COLO668 (cell line): ENCODE results near the gene EP400.

Source experiments
- DNase-seq: peaks from one replicate; lab custom pipeline; 2025; ENCODE audit not compliant: unreplicated experiment; lab: John Stamatoyannopoulos, UW

EP400 gene

DNA sequence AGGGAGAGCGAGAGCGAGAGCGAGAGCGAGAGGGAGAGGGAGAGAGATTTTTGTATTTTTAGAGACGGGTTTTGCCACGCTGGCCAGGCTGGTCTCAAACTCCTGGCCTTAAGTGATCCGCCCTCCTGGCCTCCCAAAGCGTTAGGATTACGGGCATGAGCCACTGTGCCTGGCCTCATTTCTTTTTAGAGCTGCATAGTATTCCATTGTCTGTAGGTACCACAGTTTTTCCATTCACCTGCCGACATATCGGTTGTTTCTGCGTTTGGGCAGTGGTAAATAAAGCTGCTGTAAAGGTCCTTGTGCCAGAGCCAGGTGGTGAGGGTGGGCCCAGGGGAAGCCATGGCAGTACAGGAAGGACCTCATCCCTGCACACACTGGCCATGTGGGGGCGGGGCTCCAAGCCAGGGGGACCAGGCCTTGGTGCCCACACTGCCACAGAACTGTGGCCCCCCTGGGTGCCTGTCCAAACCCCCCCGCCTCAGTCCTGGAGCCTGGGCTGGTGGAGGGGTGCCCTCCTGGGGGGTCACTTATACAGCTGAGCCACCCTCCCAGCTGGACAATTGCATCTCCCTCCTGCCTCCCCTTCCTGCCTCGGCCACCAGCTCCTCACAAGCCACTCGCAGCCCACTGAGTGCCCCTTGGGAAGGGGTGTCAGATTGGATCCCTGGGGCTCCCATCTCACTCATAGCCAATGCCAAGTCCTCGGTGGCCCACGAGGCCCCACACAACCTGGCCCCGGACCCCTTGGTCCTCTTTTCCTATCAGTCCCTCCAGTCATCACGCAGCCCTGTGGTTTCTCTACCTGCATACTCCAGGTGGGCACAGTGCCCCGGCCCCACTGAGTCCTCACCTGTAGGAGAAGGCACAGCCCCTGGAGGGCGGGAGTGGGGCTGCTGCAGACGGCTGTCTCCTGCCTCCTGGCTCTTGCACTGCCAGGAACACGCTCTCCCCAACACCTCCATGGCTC lies 22.3 kb upstream of the EP400 start:
- DNase-seq = no peak

DNA sequence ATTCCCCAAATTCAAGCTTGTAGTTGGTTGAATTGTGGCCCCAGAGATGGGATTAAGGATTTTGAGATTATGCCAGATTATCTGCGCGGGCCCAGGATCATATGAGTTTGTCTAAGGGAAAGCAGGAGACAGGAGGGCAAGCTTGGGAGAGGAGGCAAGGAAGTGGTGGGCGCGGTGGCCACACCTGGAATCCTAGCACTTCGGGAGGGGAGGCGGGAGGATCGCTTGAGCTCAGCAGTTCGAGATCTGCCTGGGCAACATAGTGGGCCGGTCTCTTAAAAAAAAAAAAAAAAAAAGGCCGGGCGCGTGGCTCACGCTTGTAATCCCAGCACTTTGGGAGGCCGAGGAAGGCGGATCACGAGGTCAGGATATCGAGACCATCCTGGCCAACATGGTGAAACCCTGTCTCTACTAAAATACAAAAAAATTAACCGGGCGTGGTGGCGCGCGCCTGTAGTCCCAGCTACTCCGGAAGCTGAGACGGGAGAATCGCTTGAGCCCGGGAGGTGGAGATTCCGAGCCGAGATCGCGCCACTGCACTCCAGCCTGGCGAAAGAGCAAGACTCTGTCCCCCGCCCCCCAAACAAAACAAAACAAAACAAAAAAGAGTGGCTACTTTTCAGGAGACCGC lies 21.5 kb upstream of the EP400 start:
- DNase-seq = no peak

DNA sequence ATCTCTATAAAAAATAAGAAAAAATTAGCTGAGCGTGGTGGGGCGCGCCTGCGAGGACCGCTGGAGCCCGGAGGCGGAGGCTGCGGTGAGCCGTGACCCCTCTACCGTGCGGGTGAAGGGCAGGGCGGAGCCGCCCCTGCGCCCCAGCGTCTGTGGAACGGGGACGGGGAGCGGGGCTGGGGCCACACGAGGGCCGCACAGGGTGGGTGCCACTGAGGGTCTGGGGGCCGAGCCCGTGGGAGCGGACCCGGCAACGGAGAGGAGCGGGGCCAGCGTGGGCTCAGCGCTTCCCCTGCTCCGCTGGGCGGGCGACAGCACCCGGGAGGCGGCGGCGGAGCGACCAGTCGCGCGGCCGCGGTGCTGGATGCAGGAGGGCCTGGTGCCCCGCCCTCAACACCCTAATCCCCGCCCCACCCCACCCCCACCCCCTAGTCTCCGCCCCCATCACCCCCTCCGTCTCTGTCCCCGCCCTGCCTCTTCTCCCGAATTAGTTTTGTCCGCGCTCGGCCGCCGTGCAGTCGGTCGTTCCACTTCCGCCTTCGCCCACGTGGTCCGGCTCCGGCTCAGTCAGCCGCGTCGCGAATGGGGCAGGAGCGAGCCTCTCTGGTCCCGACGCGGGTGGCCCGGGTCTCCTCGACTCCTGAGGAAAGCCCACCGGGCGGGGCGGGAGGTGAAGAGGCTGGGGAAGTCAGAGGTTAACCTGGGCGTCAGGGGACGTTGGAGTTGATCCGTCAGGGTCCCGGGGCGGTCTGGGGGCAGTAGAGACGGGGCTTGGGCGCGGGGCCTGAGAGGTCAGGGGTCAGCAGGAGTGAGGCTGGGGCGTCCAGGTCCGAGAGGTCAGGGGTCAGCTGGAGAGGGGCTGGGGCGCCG lies 20.8 kb upstream of the EP400 start, which contains the start of gene PUS1:
Gene PUS1 (plus strand): TSS at position 566 of the 870 bp plus-strand sequence. CDS start 447 bp downstream, outside the sequence.
- peak; percentile 91 for DNase-seq

DNA sequence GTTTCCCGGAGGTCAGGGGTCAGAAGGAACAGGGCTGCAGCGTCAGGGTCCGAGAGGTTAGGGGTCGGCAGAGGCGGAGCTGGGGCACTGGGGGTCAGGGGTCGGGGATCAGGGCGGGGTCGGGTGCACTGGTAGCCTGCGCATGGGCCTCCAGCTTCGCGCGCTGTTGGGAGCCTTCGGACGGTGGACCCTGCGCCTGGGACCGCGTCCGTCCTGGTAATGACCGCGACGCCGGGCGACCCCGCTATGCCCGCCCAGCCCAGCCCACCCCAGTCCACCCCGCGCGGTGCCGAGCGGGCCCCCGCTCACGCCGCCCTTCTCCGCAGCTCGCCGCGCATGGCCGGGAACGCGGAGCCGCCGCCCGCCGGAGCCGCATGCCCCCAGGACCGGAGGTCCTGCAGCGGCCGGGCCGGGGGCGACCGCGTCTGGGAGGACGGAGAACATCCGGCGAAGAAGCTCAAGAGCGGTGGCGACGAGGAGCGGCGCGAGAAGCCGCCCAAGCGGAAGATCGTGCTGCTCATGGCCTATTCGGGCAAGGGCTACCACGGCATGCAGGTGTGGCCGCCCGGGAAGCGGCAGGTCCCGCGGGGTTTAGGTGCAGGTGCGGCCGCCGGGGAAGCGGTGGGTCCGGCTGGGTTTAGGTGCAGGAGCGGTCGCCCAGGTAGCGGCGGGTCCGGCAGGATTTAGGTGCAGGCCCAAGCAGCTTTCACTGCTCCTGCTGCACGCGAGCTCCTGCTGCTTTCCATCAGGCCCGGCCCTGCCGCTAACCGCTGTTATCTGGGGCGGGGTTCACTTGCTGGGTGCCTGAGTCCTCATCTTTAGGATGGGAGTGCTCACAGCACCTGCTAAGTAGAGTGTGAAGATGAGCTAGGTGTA lies 19.9 kb upstream of the EP400 start:
- peak; percentile 41 for DNase-seq

DNA sequence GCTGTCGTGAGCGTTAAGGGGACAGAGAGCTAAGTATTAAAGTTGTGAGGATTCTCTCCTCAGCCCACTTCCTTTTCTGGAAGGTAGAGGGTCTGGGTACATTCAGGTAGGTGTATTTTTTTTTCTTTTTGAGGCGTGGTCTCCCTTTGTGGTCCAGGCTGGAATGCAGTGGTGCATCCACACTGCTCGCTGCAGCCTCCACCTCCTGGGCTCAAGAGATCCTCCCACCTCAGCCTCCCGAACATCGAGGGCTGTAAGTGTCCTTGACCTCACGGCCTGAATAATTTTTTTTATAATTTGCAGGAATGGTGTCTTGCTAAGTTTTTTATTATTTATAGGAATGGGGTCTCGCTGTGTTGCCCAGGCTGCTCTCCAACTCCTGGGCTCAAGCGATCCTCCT lies 19.2 kb upstream of the EP400 start:
- DNase-seq = no peak

DNA sequence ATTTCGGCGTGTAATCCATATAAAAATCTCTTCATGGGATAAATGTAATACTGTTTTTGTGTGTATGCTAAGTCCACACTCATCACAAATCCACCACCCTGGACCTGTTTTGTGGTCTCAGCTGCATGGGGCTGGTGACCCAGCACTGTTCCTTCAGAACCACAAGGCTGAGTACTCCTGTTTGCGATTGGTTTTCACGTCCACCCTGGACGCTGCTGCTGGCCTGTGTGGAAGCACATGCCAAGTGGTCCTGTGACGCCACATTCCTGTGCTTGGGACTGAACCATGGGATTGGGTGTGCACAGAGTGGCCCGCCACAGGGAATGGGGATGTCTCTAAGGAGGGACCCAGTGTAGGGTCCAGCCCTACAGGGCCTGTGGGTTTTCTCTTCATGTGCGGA lies 16.4 kb upstream of the EP400 start:
- DNase-seq = no peak

DNA sequence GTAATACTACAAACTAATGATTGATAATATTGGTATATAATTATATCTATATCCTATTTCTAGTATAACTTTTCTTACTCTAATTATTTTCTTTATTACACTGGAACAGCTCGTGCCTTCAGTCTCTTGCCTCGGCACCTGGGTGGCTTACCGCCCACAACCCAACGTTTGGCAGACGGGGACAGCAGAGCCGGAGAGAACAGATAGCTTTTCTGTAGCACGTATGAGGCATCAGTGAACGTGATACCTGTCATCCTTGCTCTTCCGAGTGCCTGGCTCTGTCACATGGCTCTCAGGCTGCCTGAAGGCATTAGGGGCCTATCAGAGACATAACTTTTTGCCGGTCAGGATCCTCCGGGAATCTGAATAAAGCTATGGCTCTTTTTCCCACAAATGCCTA lies 15.2 kb upstream of the EP400 start:
- no peak for DNase-seq

DNA sequence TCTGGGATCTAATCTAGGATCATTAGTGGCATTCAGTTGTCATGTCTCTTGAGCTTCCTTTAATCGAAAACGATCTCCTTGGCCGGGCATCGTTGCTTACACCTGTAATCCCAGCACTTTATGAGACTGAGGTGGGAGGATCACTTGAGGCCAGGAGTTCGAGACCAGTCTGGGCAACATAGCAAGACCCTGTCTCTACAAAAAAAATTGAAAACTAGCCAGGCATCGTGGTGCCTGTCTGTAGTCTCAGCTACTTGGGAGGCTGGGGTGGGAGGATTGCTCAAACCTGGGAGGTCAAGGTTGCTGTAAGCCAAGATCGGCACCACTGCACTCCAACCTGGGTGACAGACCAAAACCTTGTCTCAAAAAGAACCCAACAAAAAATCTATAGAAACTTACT lies 11.7 kb upstream of the EP400 start:
- DNase-seq = no peak

DNA sequence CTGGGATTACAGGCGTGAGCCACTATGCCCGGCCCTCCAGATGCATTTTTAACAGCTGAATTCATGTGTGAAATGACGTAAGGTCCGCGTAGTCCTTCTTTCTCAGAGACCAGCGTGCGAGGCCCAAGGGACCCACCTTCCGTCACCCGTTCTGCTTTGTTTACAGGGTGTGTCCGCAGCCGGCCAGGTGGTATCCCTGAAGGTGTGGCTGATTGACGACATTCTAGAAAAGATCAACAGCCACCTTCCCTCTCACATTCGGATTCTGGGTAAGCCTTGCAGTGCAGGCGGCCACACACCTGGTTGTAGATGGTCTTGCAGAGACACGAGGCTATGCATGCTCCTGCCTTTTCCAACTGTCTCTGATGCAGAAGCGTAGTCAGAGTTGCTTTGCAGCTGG lies 10.7 kb upstream of the EP400 start:
- peak; percentile 70 for DNase-seq

DNA sequence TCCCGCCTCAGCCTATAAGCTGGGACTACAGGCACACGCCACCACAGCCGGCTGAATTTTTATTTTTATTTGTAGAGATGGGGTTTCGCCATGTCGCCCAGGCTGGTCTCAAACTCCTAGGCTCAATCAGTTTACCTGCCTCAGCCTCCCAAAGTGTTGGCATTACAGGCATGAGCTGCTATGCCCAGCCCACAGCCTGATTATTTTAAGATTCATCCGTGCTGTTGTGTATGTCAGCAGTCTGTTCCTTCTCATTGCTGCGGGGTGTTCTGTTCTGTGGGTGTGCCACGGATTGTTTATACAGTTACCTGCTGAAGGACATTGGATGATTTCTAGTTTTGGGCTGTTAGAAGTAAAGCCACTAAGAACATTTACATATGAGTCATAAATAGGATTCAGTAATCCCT lies 9.6 kb upstream of the EP400 start:
- DNase-seq = no peak

DNA sequence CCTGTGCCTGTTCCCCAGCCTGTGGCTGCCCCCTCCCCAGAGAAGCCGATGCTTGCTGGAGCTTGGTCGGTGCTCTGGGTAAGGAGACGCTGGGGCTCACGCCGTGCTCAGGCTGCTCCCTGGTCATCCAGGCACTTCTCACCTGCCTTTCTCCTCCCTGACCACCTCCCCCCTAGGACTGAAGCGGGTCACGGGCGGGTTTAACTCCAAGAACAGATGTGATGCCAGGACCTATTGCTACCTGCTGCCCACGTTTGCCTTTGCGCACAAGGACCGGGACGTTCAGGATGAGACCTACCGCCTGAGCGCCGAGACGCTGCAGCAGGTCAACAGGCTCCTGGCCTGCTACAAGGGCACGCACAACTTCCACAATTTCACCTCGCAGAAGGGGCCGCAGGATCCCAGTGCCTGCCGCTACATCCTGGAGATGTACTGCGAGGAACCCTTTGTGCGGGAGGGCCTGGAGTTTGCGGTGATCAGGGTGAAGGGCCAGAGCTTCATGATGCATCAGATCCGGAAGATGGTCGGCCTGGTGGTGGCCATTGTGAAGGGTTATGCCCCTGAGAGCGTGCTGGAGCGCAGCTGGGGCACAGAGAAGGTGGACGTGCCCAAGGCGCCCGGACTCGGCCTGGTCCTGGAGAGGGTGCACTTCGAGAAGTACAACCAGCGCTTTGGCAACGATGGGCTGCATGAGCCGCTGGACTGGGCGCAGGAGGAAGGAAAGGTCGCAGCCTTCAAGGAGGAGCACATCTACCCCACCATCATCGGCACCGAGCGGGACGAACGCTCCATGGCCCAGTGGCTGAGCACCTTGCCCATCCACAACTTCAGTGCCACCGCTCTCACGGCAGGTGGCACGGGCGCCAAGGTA lies 8.4 kb upstream of the EP400 start:
- DNase-seq = no peak

DNA sequence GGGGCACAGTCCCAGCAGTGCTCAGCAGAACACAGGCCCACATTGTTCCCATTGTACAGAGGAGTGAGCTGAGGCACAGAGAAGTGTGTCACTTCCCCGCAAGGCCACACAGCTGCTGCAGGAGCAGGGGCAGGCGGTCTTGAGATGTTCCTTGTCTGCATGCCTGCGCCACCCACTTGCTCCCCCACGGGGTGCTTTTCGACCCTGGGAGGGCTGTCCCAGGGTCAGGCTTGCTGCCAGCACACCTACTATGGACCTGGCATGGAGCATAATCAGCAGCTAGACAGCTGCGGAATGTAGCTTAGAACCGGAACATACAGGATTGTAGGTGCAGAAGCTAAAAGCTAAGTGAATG lies 7.8 kb upstream of the EP400 start:
- DNase-seq = no peak

DNA sequence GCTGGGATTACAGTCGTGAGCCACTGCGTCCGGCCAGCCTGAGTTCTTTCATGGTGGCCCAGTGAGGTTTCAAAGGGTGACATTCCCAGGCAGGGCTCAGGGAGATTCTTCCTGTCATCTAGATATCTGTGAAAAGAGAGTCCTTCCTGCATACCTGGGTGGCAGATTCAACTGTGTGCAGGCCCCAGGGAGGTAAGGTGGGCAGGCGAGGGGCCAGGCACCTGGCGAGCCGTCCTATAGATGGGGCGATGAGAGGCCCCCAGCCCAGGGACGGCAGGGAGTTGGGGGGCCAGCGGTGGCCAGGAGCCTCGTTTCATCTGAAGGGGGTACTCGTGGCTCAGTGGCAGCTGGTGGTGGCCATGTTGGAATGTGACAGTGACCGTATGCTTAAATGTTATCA lies 7.1 kb upstream of the EP400 start:
- no peak for DNase-seq

DNA sequence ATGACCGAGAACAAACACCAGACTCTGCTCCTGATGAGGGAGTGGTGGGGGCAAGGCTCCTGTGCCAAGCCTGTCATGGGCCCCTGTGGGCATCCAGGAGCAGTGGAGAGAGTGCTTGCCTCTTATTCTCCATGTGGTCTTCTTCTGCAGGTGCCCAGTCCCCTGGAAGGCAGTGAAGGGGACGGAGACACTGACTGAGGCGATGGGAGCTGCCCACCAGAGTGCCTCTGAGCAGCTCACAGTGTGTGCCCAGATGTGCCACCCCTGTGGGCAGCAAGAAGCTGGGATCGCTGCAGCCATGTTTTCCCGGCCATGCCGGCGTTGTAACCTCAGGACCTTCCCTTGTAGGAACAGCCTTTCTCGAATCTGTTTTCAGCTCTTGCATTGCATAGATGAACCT lies 6.4 kb upstream of the EP400 start:
- DNase-seq = no peak

DNA sequence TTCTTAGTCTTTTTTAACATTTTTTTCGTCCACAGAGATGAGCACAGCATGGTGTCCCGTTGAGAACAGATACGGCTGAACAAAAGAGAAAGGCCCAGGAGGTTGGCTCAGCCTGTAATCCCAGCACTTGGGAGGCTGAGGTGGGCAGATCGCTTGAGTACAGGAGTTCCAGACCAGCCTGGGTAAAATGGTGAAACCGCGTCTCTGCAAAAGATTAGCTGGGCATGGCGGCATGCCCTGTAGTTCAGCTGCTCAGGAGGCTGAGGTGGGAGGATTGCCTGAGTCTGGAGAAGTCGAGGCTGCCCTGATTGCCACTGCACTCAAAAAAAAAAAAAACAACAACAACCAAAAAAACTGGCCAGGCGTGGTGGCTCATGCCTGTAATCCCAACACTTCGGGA lies 5.9 kb upstream of the EP400 start:
- DNase-seq = no peak

DNA sequence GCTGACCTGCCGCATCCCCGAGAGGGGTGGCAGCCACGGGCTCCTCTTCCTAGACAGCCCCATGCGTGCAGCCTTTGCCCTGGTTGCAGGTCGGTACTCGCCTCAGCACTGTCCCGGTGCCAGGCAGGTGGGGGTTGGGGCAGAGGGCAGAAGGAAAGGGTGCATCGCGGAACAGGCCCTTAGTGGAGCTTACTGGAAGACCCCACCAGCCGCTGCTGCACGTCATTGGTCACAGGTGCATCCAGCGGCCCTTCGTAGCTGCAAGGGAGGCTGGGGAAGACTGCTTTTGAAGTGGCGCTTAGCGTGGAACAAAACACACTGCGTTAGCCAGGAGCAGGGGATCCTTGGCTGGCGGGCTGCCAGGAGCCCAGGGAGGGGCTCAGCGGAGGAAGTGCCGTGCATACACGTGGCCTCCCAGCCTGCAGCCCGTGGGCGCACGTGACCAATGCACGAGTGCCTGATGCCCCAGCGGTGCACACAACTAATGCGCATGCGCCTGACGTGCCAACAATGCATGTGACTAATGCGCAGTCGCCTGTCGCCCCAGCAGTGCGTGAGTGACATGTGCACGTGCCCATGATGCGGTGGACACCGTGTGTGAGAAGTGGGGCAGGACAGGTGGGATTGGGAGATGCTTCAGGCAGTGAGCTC lies 5.0 kb upstream of the EP400 start:
- no peak for DNase-seq

DNA sequence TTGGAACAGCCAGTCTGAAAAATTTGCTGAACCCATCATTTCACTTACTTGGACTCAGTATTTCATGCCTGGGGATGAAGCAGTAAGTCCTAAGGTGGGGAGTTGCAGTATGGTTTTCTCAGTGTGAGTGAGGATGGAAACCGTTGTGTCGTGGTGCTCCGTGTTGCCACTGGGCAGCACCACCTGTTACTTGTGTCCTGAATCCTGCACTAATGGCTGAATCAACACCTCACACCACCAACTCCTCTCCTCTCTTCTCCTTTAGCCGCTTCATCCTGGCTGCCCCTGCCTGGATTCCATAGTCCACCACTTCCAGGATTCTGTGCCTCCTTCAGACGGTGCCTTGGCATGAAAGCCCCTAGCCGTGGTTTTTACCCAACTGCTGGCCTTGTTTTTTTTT lies 3.0 kb upstream of the EP400 start:
- no peak for DNase-seq

DNA sequence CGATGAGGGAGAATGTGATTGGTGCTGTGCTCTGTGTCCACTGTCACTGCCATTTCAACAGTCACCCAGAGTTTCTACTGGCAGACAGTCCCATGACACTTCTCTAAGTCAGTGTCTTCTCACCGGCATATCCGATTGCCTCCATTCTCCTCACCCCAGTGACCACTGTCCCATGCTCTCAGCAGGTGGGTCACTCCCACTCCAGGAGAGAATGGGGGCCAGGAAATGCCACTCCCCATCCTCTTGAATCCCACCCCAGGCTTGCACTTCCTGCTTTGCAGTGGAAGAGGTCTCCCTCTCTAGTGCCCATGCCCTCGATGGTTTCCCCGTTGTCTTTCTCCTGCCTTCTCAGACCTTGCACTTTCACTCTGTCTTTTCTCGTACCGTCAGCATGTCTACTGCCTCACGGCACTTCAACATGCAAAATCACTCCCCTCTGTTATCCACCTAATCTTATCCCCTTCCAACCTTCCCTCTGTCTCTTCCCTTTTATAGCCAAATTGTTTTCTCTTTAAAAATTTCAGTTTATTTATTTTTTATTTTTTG lies 2.2 kb upstream of the EP400 start:
- DNase-seq = no peak
